ENCODE results near the gene LPP. TPM values are rescaled to one million over a fixed set of nuclear protein-coding genes. Genes with fewer than 3 reads are reported as not detected.

LPP gene
- total and polyA plus RNA-seq, 10 of the 15 experiments (the other 5 are each of a cell fraction or from before 2014, with no cell fraction given): under 0.01 to 0.62 (median 0.03) TPM

- ATAC-seq: no peak
- 28% methylated on average over 2 of the region's 2 CpGs for WGBS (ENCODE audit: insufficient coverage, insufficient replicate concordance, low lambda C conversion rate, missing lambda C conversion rate)
- no peak overlapping the region for H3K27ac ChIP-seq (ENCODE audit: control insufficient read depth, insufficient read depth)
- ChIA-PET SMC1A (ENCODE audit: uncharacterized antibody, unreplicated experiment) (no interaction called here), CTCF (no interaction called here), RAD21 (ENCODE audit: unreplicated experiment) (no interaction called here), POLR2A (no interaction called here)
- no peak overlapping the region for H3K4me2 ChIP-seq (ENCODE audit: control insufficient read depth, insufficient read depth)
- no peak for FAIRE-seq
- no peaks in the 10 kb centered on the region for H3K9me3 ChIP-seq (replicated peaks; ENCODE audit: control insufficient read depth, insufficient read depth, low read length)
- in situ Hi-C loops (cut with MboI): no loop called here
- no peaks in the 10 kb centered on the region for H3K79me2 ChIP-seq (ENCODE audit: control insufficient read depth, insufficient read depth, low read length)
- no peaks in the 10 kb centered on the region for H3K4me1 ChIP-seq (ENCODE audit: control insufficient read depth, insufficient read depth, low read length)
- TF ChIP-seq ZBTB33 (IDR thresholded peaks at IDR 0.05) (no peak), PAX5 (IDR thresholded peaks at IDR 0.05; ENCODE audit: borderline replicate concordance, low read depth, low read length) (no peak), NFYA (IDR thresholded peaks at IDR 0.05; ENCODE audit: borderline replicate concordance, low read depth, low read length) (no peak), RB1 (IDR thresholded peaks at IDR 0.05; ENCODE audit: borderline replicate concordance) (no peak), E2F8 (IDR thresholded peaks at IDR 0.05; ENCODE audit: low read depth, partially characterized antibody) (no peak)
- H3K36me3 ChIP-seq (ENCODE audit: control insufficient read depth in 2 of 2, insufficient read depth in 2 of 2, low read length in 1 of 2): no peaks in the 10 kb centered on the region
- no peak overlapping the region for H2AFZ ChIP-seq (ENCODE audit: control insufficient read depth, low read depth, low read length)
- BruUV-seq (replicated peaks): no TSS peak
- H3K27me3 ChIP-seq (replicated peaks in 1 of 2; ENCODE audit: control insufficient read depth in 2 of 2, insufficient read depth in 2 of 2, low read length in 1 of 2): no peaks in the 10 kb centered on the region; a peak in 1 of 4 replicates
- intact Hi-C loops (cut with micrococcal nuclease; ENCODE audit: unreplicated experiment): no loop called here
- H3K9ac ChIP-seq (ENCODE audit: control insufficient read depth, insufficient read depth, low read length): no peak overlapping the region
- DNase-seq (ENCODE audit: low read depth, low spot score): no peak
- no peaks in the 10 kb centered on the region for H4K20me1 ChIP-seq (ENCODE audit: control insufficient read depth, insufficient read depth)
- H3K4me3 ChIP-seq: no peak overlapping the region
These were observed 10.3 kb downstream of the LPP start for GRCh38 chr3:188164248-188164687.

Data from GM12878 (cell line).